ENCODE results near the gene SLC1A3.
"Not testable (repeated sequence)": the region's sequence is repeated elsewhere in the genome, so short reads cannot be mapped to it uniquely, and the experiment has no call there.

Gene SLC1A3

DNA sequence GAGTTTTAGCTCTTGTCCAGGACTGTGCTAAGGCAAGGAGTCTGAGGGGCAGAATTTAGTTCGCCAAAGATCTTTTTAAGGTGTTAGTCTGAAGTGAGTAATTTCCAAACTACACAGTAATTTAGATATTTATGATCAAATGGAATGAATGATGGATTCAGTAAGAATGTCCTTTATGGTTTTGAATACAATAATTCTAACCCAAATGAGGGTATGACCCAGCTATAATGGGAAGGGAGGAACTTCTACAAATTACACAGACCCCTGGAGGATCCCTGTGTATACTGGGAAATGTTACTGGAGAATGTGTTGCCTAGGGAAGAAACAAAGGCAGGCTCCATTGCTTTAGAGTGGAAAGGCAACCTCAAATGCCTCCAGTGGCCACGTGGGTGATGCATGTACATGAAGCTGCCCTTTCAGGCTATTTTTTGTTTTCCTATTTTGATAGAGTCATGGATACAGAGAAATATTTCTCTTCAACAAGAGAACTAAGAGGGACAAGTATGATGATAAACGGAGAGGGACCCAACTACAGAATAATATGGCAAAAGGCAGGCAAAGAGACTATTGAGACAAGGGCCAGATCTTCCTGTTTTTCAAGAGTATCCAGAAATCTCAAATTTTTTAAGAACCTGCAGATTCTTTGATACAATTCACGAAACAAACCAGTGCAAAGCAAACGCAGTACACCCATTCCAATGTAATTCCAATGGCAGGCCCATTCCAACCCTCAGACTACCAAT, 25.4 kb downstream of the SLC1A3 start:
- no peak for DNase-seq

DNA sequence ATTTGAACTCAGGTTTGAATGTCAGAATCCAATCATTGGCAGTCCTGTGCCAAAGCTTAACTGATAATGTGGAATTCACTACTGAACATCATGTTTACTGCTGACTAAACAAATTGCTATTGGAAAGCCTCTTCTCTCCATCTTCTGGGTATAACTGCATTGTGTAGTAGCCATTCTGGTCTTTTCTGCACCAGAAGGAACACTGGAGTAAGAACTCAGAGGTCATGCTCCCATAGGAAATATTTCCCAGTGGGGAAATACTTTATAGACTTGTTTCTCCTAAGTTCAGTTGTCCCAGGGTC, 25.9 kb downstream of the SLC1A3 start:
- DNase-seq = no peak

DNA sequence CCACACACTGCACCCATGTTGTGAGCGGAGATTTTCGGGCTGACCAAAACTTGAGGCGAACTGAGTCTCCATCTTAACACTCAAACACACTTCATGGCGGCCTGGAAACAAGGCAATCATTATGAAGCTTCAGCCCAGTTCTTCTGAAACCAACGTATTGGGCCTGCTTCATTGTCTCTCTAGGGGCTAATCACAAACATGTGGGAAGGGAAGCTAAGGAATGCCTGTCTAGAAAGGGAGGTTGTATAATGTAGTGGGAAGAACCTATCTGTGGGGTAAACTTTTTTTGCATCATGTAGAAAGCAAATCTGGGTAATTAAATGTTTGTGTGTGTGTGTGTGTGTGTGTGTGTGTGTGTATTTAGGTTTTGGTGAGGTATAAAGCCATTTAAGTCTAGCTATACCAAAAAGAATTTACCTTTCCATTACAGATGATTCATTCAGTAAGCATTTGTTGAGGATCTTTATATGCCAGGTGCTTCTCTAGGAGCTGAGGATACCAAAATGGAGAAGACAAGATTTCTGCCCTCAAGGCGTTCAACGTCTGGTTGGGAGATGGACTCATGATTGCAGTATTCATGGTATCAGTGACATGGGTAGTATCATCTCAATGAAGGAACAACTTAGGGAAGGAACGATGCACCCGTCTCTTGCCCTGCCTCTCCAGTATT, 29.4 kb downstream of the SLC1A3 start:
- DNase-seq = no peak

GRCh38 chr5:36637101-36637500, 30.7 kb downstream of the SLC1A3 start:
- no peak for DNase-seq

DNA sequence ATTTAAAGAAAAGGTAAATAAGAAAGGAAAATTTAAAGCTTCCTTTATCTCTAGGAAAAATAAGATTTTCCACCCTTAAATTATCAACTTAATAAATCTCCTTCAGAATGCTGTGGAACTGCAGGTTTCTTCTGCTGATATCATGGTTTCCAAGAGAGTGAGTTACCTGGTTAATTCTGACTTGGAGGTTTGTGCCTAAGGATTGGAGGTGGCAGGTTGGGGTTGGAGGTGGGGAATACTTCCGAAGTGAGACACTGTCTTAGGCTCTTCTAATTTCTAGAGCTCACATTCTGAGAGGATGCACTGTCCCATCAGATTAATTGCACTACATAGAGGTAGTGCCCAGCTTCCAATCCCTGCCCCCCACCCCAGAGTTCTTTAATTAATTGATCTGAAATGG, 31.1 kb downstream of the SLC1A3 start:
- DNase-seq = no peak

DNA sequence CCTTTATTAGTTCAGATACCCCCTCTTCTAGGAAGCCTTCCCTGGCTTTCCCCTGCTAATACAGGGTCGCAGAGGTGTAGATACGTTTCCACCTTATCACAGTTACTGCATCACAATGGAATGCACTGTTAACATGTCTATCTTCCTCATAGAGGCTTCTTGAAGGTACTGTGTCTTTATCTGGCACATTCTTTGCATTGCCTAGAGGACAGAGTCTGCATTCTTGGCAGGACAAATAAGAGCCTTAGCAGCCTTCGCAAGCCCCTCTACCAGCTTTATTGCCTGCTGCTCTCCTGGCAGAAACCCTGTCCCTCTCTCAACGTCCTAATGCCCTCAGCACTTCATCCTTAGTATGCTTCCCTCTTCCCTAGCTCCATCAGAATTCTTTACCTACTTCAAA, 31.6 kb downstream of the SLC1A3 start:
- no peak for DNase-seq

- DNase-seq = no peak
Measured at GRCh38 chr5:36640949-36641348, 34.5 kb downstream of the SLC1A3 start.

GRCh38 chr5:36641431-36641830, 35.0 kb downstream of the SLC1A3 start:
- DNase-seq = no peak

DNA sequence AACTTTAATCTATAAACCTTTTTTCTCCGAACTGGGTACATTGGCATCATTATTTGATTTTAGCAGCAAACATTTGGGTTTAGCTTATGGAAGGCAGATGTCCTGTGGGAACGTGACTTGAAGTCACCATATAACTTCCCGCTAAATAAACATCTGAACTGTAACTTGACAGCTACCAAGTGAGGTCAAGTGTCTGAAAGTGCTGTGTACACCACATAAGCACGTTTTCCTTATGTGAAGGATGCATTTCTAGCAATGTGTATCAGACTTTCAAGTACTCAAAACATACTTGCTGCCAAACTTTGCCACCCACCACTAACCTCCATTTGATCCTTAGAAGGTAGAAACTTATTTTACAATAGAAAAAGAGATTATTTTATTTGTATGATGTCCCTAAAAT, 35.7 kb downstream of the SLC1A3 start:
- DNase-seq = no peak

DNA sequence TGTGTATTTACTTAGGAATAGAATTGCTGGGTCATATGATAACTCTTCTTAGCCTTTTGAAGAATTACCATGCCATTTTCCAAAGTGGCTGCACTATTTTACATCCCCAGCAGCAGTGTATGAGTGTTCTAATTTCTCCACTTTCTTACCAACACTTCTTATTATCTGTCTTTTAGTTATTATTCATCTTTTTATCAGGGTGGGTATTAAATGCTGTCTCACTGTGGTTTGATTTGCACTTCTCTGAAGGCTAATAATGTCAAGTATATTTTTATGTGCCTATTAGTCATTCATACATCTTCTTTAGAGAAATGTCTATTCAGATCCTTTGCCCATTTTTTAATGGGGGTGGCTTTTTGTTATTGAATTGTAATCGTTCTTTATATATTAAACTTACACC, 36.8 kb downstream of the SLC1A3 start:
- no peak for DNase-seq

DNA sequence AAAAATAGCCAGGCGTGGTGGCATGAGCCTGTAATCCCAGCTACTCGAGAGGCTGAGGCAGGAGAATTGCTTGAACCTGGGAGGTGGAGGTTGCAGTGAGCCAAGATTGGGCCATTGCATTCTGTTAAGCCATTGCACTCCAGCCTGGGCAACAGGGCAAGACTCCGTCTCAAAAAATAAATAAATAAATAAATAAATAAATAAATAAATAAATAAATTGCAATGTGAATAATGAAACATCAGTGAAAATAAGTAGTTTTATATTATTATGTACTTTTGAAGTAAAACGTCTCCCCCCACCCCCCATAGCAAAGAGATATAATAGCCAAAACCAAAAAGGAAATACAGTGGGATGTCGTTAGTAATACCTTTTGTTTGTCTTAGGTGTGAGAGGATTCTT, 37.4 kb downstream of the SLC1A3 start:
- not testable (repeated sequence) for DNase-seq

DNA sequence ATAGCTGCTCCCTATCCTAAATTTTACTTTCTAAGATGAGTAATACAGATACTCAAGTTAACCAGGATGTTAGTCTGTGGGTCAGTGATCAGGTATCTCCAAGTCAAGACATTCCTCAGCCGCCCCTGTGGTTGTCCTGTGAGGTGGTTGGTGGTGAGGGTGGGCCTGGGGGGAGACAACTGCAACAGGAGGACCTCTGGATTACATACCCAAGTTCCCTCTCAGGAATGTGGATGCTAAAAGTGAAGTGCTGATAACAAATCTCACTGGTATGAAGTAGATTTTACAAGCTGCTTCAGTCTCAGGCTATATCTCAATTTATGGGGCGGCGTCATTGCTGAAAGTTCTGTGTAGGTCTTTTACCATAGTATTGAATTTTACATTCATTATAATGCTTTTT, 38.3 kb downstream of the SLC1A3 start:
- no peak for DNase-seq

DNA sequence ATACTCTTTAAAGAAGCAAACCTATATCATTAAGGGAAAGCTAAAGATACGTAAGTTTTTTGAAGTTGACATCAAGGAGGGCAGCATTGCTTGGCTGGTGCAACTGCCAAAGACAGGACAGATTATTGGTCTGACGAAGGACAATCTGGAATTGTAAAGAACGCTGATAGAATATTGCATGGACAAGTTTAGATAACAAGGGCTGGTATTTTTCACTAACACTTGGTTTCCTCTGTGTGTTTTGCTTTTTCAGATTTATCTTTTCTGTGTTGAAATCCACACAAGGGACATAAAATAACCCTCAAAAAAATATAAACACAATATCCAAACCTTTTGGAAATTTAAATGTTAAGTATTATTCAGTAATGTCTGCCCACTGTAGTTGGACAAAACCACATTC, 39.7 kb downstream of the SLC1A3 start:
- DNase-seq = no peak

- no peak for DNase-seq
Measured at GRCh38 chr5:36646507-36647023, 40.2 kb downstream of the SLC1A3 start.

DNA sequence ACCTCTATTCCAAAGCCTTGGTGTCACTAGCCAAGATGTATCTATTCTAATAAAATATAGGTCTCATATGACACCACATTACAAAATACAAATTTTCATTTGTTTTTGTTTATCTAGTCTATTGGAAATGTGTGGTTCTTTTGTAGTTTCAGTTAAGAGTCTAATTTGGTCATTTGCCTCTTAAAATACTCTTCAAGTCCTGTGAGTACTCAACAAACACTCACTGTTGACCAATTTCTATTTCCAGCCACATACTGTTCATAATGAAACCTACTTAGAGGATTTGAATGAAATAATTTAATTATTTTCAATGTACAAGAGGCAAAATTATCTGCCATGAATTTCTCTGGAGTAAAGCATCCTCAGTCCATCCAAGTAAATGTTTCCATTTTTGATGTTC, 40.6 kb downstream of the SLC1A3 start:
- DNase-seq = no peak

DNA sequence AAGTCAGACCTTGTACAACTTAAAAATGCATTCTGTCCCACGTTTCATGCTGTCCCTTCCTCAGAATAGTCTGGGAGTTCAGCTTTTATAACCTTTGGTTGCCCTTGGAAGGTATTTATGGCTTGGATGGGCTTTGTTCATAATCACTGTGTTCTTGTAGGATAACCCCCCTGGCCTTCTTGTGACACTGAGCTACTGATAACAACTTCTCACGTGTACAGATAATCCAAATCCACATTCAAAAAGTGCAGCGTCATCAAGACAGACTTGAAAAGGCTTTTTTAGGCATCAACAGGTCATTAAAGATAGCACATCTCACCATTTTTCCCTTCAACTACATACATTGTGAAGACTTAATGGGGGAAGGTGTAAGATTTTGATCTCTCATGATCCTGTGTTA, 42.0 kb downstream of the SLC1A3 start:
- DNase-seq = no peak

DNA sequence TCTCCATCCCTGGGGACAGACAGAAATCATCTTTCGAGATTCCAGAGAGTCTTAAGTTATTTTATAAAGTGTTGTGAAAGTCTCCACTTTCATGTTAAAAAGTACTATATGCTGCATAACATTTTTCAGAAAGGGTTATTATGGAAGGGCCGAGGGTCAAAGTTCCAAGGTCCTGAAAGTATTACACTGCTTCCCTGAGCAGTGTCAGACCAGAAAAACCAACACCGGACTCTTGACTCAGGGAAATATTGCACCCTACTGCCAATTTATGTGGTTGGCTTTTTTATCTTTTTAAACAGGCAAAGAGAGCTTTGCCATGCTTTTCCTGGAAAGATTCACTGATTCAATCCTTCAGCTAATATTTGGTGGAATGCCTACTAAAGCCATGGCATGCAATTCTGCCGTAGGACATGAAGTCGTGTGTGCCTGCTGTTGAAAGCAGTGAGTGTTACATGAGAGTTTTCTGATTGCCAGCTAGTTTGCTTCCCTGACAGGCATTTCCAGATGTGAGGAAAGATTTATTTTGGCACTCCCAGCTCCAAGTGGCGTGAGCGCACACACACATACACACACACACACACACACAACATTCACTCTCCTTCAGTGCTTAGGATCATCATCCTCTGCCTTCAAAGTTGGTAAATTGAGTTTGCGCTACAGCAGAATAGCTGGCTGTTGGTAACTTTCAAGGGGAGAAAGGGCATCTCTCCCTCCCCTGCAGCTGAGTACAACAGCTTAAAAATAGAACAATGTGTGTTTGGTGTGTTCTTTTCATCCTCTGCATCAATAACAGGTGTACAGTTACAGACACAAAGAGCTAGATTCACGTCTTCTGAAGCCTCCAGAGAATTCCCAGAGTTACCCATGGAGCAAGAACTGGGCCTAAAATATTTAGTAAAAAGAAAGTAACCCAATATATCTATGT, 45.6 kb downstream of the SLC1A3 start:
- DNase-seq = no peak

GRCh38 chr5:36653044-36653705, 46.8 kb downstream of the SLC1A3 start:
- DNase-seq = no peak

DNA sequence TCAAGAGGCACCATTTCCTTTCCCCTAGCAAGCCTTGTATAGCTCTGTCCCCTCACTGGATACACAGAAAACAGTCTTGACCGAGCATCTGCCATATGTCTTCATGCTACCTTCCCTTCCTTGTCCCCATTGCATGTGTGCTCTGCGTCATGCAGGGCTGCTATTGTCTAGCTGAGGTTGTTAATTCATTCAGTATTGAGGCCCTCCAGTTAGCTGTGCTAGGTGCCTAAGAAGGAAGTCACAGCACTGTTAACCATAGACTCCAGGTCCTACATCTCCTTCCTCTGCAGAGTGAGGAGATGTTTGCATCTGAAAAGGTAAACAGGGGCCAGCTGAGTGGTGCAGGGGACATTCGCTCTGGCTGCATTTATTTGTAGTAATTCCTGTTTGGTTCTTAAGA, 48.2 kb downstream of the SLC1A3 start:
- no peak for DNase-seq

- DNase-seq = peak; percentile 76
Measured at GRCh38 chr5:36655161-36655560, 48.8 kb downstream of the SLC1A3 start.

DNA sequence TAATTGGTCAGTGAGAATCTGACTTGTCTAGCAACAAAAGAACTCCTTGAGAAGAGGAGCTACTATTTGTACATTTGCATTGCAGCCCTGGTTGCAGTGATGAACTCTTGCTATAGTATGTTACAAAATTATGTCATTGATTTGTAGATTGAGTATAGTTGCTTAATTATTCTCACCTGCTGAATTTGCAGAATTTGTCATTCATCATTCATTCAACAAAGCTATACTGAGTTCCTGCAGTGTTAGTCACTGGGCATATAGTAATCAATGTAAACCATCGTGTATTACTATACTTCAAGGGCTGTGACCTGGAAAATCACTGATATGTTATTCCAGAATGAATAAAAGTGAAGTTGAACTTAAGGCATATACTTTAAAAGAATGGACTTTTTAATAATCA, 50.1 kb downstream of the SLC1A3 start:
- DNase-seq = peak; percentile 52

GRCh38 chr5:36657563-36657995, 51.2 kb downstream of the SLC1A3 start:
- peak; percentile 100 for DNase-seq

All from inflammatory macrophage treated with lipopolysaccharide for 4 hours (primary cell).